Ishikawa (cell line): Measurements from ENCODE around the gene RBPJL.

Experiments used
- CEBPB ChIP-seq: IDR thresholded peaks from 2 replicates; pipeline ENCODE4 v1.6.1; 2012
- CREB1 ChIP-seq: IDR thresholded peaks from 2 replicates; pipeline ENCODE4 v1.6.1; 2012; ENCODE audit warnings: low read depth
- EGR1 ChIP-seq: IDR thresholded peaks from 2 replicates; pipeline ENCODE4 v1.6.1; 2012
- FOXM1 ChIP-seq: IDR thresholded peaks from 2 replicates; pipeline ENCODE4 v1.6.1; 2012; ENCODE audit warnings: low read depth, borderline replicate concordance
- NFIC ChIP-seq: IDR thresholded peaks from 2 replicates; pipeline ENCODE4 v1.6.1; 2012
- RAD21 ChIP-seq: IDR thresholded peaks from 2 replicates; pipeline ENCODE4 v1.6.1; 2012; ENCODE audit warnings: low read depth
- TAF1 ChIP-seq: IDR thresholded peaks from 2 replicates; pipeline ENCODE4 v1.6.1; 2012; ENCODE audit warnings: low read depth, mild to moderate bottlenecking
- YY1 ChIP-seq: IDR thresholded peaks from 2 replicates; pipeline ENCODE4 v1.6.1; 2012; ENCODE audit warnings: low read depth
- TF ChIP-seq, protein P1 (sequence below): IDR thresholded peaks from 2 replicates; pipeline ENCODE4 v1.6.1; 2012; ENCODE audit warnings: low read depth, mild to moderate bottlenecking

DNA sequence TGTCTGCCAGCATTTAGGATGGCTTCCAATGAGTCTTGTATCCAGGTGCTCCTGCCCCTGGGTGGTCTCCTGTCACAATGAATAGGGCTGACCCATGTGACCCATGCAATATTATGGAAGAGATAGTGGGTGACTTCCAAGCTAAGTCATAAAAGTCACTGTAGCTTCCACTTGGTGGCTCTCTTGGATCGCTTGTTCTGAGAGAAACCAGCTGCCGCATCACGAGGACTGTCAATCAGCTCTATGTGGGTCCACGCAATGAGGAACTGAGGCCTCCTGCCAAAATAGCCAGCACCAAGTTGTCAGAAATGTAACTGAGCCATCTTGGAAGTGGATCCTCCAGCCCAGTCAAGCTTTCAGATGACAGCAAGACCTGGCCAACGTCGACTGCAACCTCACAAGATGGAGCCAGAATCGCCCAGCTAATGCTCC, 16.3 kb downstream of the RBPJL start:
- TF ChIP-seq EGR1 = no peak
- TF ChIP-seq RAD21 = peak; percentile 69
- no peak for TF ChIP-seq YY1
- TF ChIP-seq, protein P1, sequence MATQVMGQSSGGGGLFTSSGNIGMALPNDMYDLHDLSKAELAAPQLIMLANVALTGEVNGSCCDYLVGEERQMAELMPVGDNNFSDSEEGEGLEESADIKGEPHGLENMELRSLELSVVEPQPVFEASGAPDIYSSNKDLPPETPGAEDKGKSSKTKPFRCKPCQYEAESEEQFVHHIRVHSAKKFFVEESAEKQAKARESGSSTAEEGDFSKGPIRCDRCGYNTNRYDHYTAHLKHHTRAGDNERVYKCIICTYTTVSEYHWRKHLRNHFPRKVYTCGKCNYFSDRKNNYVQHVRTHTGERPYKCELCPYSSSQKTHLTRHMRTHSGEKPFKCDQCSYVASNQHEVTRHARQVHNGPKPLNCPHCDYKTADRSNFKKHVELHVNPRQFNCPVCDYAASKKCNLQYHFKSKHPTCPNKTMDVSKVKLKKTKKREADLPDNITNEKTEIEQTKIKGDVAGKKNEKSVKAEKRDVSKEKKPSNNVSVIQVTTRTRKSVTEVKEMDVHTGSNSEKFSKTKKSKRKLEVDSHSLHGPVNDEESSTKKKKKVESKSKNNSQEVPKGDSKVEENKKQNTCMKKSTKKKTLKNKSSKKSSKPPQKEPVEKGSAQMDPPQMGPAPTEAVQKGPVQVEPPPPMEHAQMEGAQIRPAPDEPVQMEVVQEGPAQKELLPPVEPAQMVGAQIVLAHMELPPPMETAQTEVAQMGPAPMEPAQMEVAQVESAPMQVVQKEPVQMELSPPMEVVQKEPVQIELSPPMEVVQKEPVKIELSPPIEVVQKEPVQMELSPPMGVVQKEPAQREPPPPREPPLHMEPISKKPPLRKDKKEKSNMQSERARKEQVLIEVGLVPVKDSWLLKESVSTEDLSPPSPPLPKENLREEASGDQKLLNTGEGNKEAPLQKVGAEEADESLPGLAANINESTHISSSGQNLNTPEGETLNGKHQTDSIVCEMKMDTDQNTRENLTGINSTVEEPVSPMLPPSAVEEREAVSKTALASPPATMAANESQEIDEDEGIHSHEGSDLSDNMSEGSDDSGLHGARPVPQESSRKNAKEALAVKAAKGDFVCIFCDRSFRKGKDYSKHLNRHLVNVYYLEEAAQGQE = no peak
- TF ChIP-seq CEBPB = no peak
- no peak for TF ChIP-seq TAF1
- no peak for TF ChIP-seq NFIC
- no peak for TF ChIP-seq CREB1
- no peak for TF ChIP-seq FOXM1
